Measurements from ENCODE around the gene IL17RD. TPM values are rescaled to one million over a fixed set of nuclear protein-coding genes. Genes with fewer than 3 reads are reported as not detected.

IL17RD gene
- total and polyA plus RNA-seq, 11 donors: 1.4 to 11.3 (median 5.4) TPM

GRCh38 chr3:57112206-57112605 lies 52.9 kb downstream of the IL17RD start:
- TF ChIP-seq POLR2A (IDR thresholded peaks at IDR 0.05): no peak
- TF ChIP-seq, protein P1, sequence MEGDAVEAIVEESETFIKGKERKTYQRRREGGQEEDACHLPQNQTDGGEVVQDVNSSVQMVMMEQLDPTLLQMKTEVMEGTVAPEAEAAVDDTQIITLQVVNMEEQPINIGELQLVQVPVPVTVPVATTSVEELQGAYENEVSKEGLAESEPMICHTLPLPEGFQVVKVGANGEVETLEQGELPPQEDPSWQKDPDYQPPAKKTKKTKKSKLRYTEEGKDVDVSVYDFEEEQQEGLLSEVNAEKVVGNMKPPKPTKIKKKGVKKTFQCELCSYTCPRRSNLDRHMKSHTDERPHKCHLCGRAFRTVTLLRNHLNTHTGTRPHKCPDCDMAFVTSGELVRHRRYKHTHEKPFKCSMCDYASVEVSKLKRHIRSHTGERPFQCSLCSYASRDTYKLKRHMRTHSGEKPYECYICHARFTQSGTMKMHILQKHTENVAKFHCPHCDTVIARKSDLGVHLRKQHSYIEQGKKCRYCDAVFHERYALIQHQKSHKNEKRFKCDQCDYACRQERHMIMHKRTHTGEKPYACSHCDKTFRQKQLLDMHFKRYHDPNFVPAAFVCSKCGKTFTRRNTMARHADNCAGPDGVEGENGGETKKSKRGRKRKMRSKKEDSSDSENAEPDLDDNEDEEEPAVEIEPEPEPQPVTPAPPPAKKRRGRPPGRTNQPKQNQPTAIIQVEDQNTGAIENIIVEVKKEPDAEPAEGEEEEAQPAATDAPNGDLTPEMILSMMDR (IDR thresholded peaks at IDR 0.05): peak in 3 of 12 donors; percentile 7 to 13 (median 9)
- Histone ChIP-seq H3K4me1 (no peaks in the 10 kb centered on the region), H3K4me3 (no peak overlapping the region), H3K9me3 (no peaks in the 10 kb centered on the region), H3K27ac (no peak overlapping the region), H3K27me3 (no peaks in the 10 kb centered on the region), H3K36me3 (peaks cover 0 to 49% (median 10%) of the 10 kb centered on the region in 9 donors)
- DNase-seq: no peak
- WGBS, 4 donors: 50 to 65% (median 63%) methylated on average over 5 of the region's 5 CpGs
- intact Hi-C loops (cut with DNase I): no loop called here
- no peak for ATAC-seq

DNA sequence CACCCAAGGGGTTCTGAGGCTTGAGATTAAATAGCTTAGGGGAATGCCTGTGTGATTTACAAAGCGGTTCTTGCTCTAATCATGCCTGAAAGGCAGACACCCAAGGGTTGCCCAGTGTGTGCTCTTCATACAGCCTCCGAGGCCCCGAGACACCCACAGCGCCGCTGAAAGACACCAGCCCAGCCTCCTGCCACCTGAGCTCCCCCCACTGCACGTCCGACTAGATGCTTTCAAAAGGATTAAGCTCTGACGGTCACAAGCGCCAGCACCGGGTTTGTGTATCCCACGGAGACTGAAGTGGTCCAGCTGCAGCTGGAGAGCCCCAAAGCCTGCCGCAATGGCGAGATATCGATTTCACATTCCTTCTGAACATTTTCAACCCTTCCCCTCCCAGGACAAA lies 54.4 kb downstream of the IL17RD start:
- TF ChIP-seq POLR2A (IDR thresholded peaks at IDR 0.05): no peak
- TF ChIP-seq, protein P1 (IDR thresholded peaks at IDR 0.05): no peak
- WGBS, 4 donors: 61 to 77% (median 66%) methylated on average over 13 to 14 of the region's 14 CpGs
- Histone ChIP-seq H3K36me3 (peaks cover 0 to 54% (median 13%) of the 10 kb centered on the region in 9 donors), H3K4me3 (no peak overlapping the region), H3K4me1 (no peaks in the 10 kb centered on the region), H3K27ac (no peak overlapping the region), H3K9me3 (no peaks in the 10 kb centered on the region), H3K27me3 (no peaks in the 10 kb centered on the region)
- ATAC-seq (no peak), DNase-seq (no peak)
- intact Hi-C loops (cut with DNase I): no loop called here

DNA sequence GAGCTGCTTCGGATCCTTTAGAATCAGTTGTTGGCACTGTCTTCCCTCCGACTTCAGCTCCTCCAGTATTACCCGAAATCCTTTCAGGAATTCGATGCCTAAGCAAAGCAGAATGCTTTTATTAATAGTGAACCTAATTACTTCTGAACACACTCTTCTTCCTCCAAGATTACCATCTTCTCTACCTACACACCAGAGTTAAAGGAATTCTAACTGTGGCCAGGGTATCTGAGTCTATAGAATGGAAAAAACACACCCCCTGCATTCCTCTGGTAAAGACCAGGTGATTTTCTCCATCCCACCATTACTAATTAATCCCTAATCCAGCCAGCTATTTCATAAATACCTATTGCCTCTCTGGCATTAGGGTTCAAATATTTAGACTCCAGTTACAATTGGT lies 54.9 kb downstream of the IL17RD start:
- H3K9me3 ChIP-seq: no peaks in the 10 kb centered on the region
- no peak overlapping the region for H3K27ac ChIP-seq
- DNase-seq: no peak
- ATAC-seq: no peak
- no peaks in the 10 kb centered on the region for H3K27me3 ChIP-seq
- no peak overlapping the region for H3K4me3 ChIP-seq
- WGBS, 4 donors: 91 to 97% (median 94%) methylated on average over 4 of the region's 4 CpGs
- intact Hi-C loops (cut with DNase I): no loop called here
- H3K4me1 ChIP-seq: no peaks in the 10 kb centered on the region
- H3K36me3 ChIP-seq: peaks cover 0 to 59% (median 13%) of the 10 kb centered on the region in 9 donors
- TF ChIP-seq, protein P1 (IDR thresholded peaks at IDR 0.05): no peak
- TF ChIP-seq POLR2A (IDR thresholded peaks at IDR 0.05): no peak

- H3K4me3 ChIP-seq: no peak overlapping the region
- DNase-seq (no peak), ATAC-seq (no peak)
- H3K4me1 ChIP-seq: no peaks in the 10 kb centered on the region
- intact Hi-C loops (cut with DNase I): loop anchor here in 3 of 10 donors (10.0 kb wide), 2 partner anchors 55 to 325 kb away; partner anchors contain the start of gene IL17RD (in 2 of the 3)
- TF ChIP-seq, protein P1 (IDR thresholded peaks at IDR 0.05): no peak
- no peak for TF ChIP-seq POLR2A (IDR thresholded peaks at IDR 0.05)
- no peaks in the 10 kb centered on the region for H3K27me3 ChIP-seq
- no peaks in the 10 kb centered on the region for H3K9me3 ChIP-seq
- 87 to 94% (median 91%) methylated on average over 15 of the region's 15 CpGs for WGBS, 4 donors
- H3K27ac ChIP-seq: no peak overlapping the region
- H3K36me3 ChIP-seq: peaks cover 0 to 62% (median 16%) of the 10 kb centered on the region in 9 donors
Measured at GRCh38 chr3:57109437-57110199, 55.5 kb downstream of the IL17RD start.

All from heart left ventricle (tissue), 16 donors.